Keratinocyte (primary cell): ENCODE data around the gene SLC6A19. TPM values are rescaled to one million over a fixed set of nuclear protein-coding genes. Genes with fewer than 3 reads are reported as not detected.

Source experiments
- DNase-seq: peaks from one replicate; pipeline ENCODE4 v3.0.0-alpha.2; 2011; ENCODE audit warnings: low read depth, missing footprints, low spot score
- FAIRE-seq: peaks from 2 replicates; lab custom pipeline; 2011; peaks lifted over from hg19 to GRCh38; lab: Jason Lieb, UNC
- H2AFZ ChIP-seq: 2 replicates; pipeline ENCODE4 v1.6.0; 2012; ENCODE audit warnings: low read length, control low read depth, inconsistent platforms; ENCODE audit not compliant: control insufficient read depth
- H3K27ac ChIP-seq: 2 replicates; pipeline ENCODE4 v1.5.1; 2011; ENCODE audit warnings: low read length; ENCODE audit not compliant: control insufficient read depth, insufficient read depth
- H3K27me3 ChIP-seq: 3 replicates; pipeline ENCODE4 v1.6.0; 2011; ENCODE audit warnings: low read length; ENCODE audit not compliant: control insufficient read depth, insufficient read depth; ENCODE audit errors: extremely low read depth
- H3K36me3 ChIP-seq, 2 experiments: 2 replicates in 1 of 2; 3 replicates in 1 of 2; pipeline ENCODE4 v1.5.1; 2011; ENCODE audit warnings: low read length in 2 of 2, mild to moderate bottlenecking in 1 of 2; ENCODE audit not compliant: control insufficient read depth in 2 of 2, insufficient read depth in 2 of 2; ENCODE audit errors: extremely low read depth in 1 of 2
- H3K4me1 ChIP-seq: 3 replicates; pipeline ENCODE4 v1.5.1; 2011; ENCODE audit warnings: low read length; ENCODE audit not compliant: control insufficient read depth, insufficient read depth; ENCODE audit errors: extremely low read depth
- H3K4me2 ChIP-seq: 3 replicates; pipeline ENCODE4 v1.6.0; 2011; ENCODE audit warnings: low read depth, low read length; ENCODE audit not compliant: control insufficient read depth, insufficient read depth; ENCODE audit errors: extremely low read depth
- H3K4me3 ChIP-seq, 3 experiments: fragments of 200-600 bp in 1 of 3; sonication (generic) in 1 of 3; 2 replicates in 2 of 3; 3 replicates in 1 of 3; pipeline ENCODE4 v1.5.1; 2011 to 2016; ENCODE audit warnings: low read length in 3 of 3, mild to moderate bottlenecking in 3 of 3, control low read depth in 2 of 3, inconsistent platforms in 1 of 3, low read depth in 1 of 3, mixed read lengths in 1 of 3, mixed run types in 1 of 3, moderate library complexity in 1 of 3; ENCODE audit not compliant: control insufficient read depth in 2 of 3, insufficient read depth in 2 of 3; ENCODE audit errors: extremely low read depth in 1 of 3
- H3K79me2 ChIP-seq: 2 replicates; pipeline ENCODE4 v1.6.0; 2012; ENCODE audit warnings: low read length; ENCODE audit not compliant: control insufficient read depth, insufficient read depth
- H3K9ac ChIP-seq: 3 replicates; pipeline ENCODE4 v1.6.0; 2011; ENCODE audit warnings: low read length; ENCODE audit not compliant: control insufficient read depth, insufficient read depth; ENCODE audit errors: extremely low read depth
- H3K9me1 ChIP-seq: 3 replicates; pipeline ENCODE4 v1.6.0; 2011; ENCODE audit warnings: low read length; ENCODE audit not compliant: control insufficient read depth, insufficient read depth; ENCODE audit errors: extremely low read depth
- H3K9me3 ChIP-seq: 2 replicates; pipeline ENCODE4 v1.5.1; 2012; ENCODE audit warnings: low read depth, low read length; ENCODE audit not compliant: control insufficient read depth
- H4K20me1 ChIP-seq: 3 replicates; pipeline ENCODE4 v1.6.0; 2011; ENCODE audit warnings: low read length; ENCODE audit not compliant: control insufficient read depth, insufficient read depth; ENCODE audit errors: extremely low read depth
- EZH2 ChIP-seq: IDR thresholded peaks from one replicate; pipeline ENCODE4 v1.6.1; 2012; ENCODE audit warnings: inconsistent platforms, mild to moderate bottlenecking, low read length, moderate library complexity
- dilution Hi-C: fragments of 300-500 bp; cut with MboI; formaldehyde crosslinking; loops from one replicate; pipeline ENCODE4 v1.7.0; 2020; ENCODE audit warnings: low sequenced_read_pairs; ENCODE audit not compliant: extremely low pct_ligation_motif_present
- polyA plus RNA-seq, 5 experiments: library from polyadenylated mRNA; depleted of rRNA in 3 of 5; stranded (reverse) in 3 of 5; stranded (forward) in 1 of 5; unstranded in 1 of 5; fragments of >200 nt; gene quantifications; 1 replicate in 1 of 5; 2 replicates in 3 of 5; 3 replicates in 1 of 5; pipeline versions ENCODE4 v1.2.1 to v1.2.3, GENCODE V29; 2011 to 2012; ENCODE audit warnings: missing spikeins in 2 of 5, low read depth in 1 of 5, low replicate concordance in 1 of 5
- TF ChIP-seq, protein P1 (sequence below), 3 experiments: IDR thresholded peaks in 1 of 3; conservative IDR thresholded peaks in 1 of 3; optimal IDR thresholded peaks in 1 of 3; 2 replicates in 2 of 3; 3 replicates in 1 of 3; pipeline versions ENCODE3 to v1.5.1; 2011; ENCODE audit warnings: low read length in 3 of 3, mild to moderate bottlenecking in 3 of 3, moderate library complexity in 2 of 3, control low read depth in 1 of 3, inconsistent platforms in 1 of 3; ENCODE audit not compliant: insufficient read depth in 2 of 3; ENCODE audit errors: extremely low read depth in 1 of 3

The SLC6A19 gene
- polyA plus RNA-seq, 1 donor (not counting 4 experiments of a cell fraction or from before 2014, with no cell fraction given), result not detected

DNA sequence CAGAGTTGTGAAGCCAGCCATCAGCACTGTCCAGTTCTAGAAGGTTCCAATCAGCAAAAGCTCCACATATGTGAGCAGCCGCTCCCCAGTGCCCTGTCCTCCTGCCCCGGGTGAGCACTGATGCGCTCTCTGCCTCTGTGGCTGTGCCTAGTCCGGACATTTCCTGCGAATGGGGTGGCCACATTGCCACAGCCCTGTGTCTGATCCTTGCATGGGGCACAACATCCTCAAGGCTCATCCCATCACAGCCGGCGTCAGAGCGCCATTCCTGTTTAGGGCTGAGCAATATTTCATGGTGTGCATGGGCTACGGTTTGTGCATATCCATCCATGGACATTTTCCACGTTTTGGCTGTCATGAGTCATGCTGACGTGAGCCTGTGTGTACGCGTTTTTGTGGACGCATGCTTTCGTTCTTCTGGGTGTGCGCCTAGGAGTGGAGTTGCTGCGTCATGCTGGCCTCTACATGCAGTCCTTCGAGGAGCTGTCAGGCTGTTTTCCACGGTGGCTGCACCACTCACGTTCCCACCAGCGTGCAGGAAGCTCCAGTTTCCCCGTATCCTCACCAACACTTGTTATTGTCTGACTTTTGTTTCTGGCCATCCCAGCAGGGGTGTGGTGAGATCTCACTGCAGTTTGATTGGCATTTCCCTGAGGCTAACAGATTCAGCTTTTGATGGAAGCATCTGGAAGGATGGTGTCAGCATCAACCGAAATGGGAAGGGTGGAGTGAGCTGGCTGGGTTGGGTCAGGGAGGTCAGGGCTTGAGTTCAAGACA lies 14.1 kb downstream of the SLC6A19 start:
- no peaks in the 10 kb centered on the region for H3K4me1 ChIP-seq
- H3K79me2 ChIP-seq, result no peaks in the 10 kb centered on the region
- no peaks in the 10 kb centered on the region for H3K27me3 ChIP-seq
- no peak overlapping the region for H3K27ac ChIP-seq
- TF ChIP-seq EZH2, result no peak
- TF ChIP-seq, protein P1, sequence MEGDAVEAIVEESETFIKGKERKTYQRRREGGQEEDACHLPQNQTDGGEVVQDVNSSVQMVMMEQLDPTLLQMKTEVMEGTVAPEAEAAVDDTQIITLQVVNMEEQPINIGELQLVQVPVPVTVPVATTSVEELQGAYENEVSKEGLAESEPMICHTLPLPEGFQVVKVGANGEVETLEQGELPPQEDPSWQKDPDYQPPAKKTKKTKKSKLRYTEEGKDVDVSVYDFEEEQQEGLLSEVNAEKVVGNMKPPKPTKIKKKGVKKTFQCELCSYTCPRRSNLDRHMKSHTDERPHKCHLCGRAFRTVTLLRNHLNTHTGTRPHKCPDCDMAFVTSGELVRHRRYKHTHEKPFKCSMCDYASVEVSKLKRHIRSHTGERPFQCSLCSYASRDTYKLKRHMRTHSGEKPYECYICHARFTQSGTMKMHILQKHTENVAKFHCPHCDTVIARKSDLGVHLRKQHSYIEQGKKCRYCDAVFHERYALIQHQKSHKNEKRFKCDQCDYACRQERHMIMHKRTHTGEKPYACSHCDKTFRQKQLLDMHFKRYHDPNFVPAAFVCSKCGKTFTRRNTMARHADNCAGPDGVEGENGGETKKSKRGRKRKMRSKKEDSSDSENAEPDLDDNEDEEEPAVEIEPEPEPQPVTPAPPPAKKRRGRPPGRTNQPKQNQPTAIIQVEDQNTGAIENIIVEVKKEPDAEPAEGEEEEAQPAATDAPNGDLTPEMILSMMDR (optimal IDR thresholded peaks at IDR 0.05 in 1 of 3, IDR thresholded peaks at IDR 0.05 in 1 of 3, conservative IDR thresholded peaks at IDR 0.05 in 1 of 3; ENCODE audit: extremely low read depth in 1 of 3, insufficient read depth in 2 of 3, low read length in 3 of 3), result no peak
- no peak overlapping the region for H3K4me2 ChIP-seq
- H2AFZ ChIP-seq, result no peak overlapping the region
- H3K36me3 ChIP-seq, result no peaks in the 10 kb centered on the region
- no peak for FAIRE-seq
- H3K9me1 ChIP-seq, result no peaks in the 10 kb centered on the region
- H4K20me1 ChIP-seq, result no peaks in the 10 kb centered on the region
- peaks cover 15% of the 10 kb centered on the region for H3K9me3 ChIP-seq
- no peak overlapping the region for H3K9ac ChIP-seq
- DNase-seq, result no peak
- no peak overlapping the region for H3K4me3 ChIP-seq
- dilution Hi-C loops, result no loop called here

DNA sequence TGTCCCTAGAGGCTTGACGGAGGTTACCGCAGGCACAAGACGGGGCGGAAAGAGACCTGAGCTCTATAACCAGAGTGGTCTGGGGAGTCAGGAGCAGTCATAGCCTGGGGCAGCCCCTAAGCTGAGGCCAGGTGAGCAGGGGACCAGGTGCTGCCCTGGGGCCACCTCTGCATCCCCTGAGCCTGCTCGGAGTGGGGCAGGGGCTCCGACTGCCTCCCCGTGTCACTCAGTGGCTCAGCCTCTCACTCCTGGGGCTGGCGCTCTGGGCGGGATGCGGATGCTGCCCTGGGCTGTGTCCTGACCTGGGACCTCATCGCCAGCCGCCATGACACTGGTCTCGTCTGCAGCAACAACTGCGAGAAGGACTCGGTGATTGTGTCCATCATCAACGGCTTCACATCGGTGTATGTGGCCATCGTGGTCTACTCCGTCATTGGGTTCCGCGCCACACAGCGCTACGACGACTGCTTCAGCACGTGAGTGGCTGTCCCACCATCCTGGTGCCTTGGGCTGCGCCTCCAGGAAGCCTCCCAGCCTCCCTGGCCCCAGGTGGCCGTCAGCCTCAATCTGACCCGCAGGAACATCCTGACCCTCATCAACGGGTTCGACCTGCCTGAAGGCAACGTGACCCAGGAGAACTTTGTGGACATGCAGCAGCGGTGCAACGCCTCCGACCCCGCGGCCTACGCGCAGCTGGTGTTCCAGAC lies 15.0 kb downstream of the SLC6A19 start:
- no peak overlapping the region for H2AFZ ChIP-seq
- H3K4me1 ChIP-seq, result no peaks in the 10 kb centered on the region
- no peaks in the 10 kb centered on the region for H3K9me1 ChIP-seq
- dilution Hi-C loops, result no loop called here
- peaks cover 18% of the 10 kb centered on the region for H3K9me3 ChIP-seq
- TF ChIP-seq, protein P1 (optimal IDR thresholded peaks at IDR 0.05 in 1 of 3, IDR thresholded peaks at IDR 0.05 in 1 of 3, conservative IDR thresholded peaks at IDR 0.05 in 1 of 3; ENCODE audit: extremely low read depth in 1 of 3, insufficient read depth in 2 of 3, low read length in 3 of 3), result no peak
- TF ChIP-seq EZH2, result no peak
- no peak overlapping the region for H3K4me2 ChIP-seq
- no peak overlapping the region for H3K27ac ChIP-seq
- H3K79me2 ChIP-seq, result no peaks in the 10 kb centered on the region
- no peak overlapping the region for H3K4me3 ChIP-seq
- H4K20me1 ChIP-seq, result no peaks in the 10 kb centered on the region
- H3K36me3 ChIP-seq, result no peaks in the 10 kb centered on the region
- FAIRE-seq, result no peak
- H3K27me3 ChIP-seq, result no peaks in the 10 kb centered on the region
- no peak for DNase-seq
- no peak overlapping the region for H3K9ac ChIP-seq
